Stomach smooth muscle (tissue), 2 donors: ENCODE results near the gene RAD51B.

Source experiments
- H3K27ac ChIP-seq: one replicate; pipeline ENCODE4 v1.7.0; 2013; ENCODE audit warnings: mild to moderate bottlenecking, low read length, inconsistent platforms
- H3K27me3 ChIP-seq, 2 donors: one replicate each; pipeline ENCODE4 v1.7.0; 2013; ENCODE audit warnings: low read length in 2 of 2; ENCODE audit not compliant: insufficient read depth in 2 of 2, control insufficient read depth in 1 of 2
- H3K36me3 ChIP-seq, 2 donors: one replicate each; pipeline ENCODE4 v1.7.0; 2013; ENCODE audit warnings: low read length in 2 of 2; ENCODE audit not compliant: control insufficient read depth in 2 of 2, insufficient read depth in 2 of 2
- H3K4me1 ChIP-seq: one replicate; pipeline ENCODE4 v1.7.0; 2013; ENCODE audit warnings: low read length; ENCODE audit not compliant: control insufficient read depth, insufficient read depth
- H3K4me3 ChIP-seq, 2 donors: one replicate each; pipeline ENCODE4 v1.7.0; 2013; ENCODE audit warnings: low read length in 2 of 2
- H3K9ac ChIP-seq, 2 donors: one replicate each; pipeline ENCODE4 v1.7.0; 2013; ENCODE audit warnings: low read length in 2 of 2, mild to moderate bottlenecking in 1 of 2
- H3K9me3 ChIP-seq, 2 donors: one replicate each; pipeline ENCODE4 v1.7.0; 2013; ENCODE audit warnings: low read length in 2 of 2; ENCODE audit not compliant: control insufficient read depth in 2 of 2
- donor health status: healthy.
- donor health status: Pancreatic carcinoma.

The RAD51B gene

GRCh38 chr14:68518166-68518565 is 698.6 kb downstream of the RAD51B start:
- peak overlapping the region; percentile 71 for H3K27ac ChIP-seq
- no peaks in the 10 kb centered on the region for H3K9me3 ChIP-seq
- no peak overlapping the region for H3K9ac ChIP-seq
- H3K4me3 ChIP-seq, result peak overlapping the region in 1 of 2 donors; percentile 15
- no peaks in the 10 kb centered on the region for H3K36me3 ChIP-seq
- peaks cover 54% of the 10 kb centered on the region for H3K4me1 ChIP-seq
- no peaks in the 10 kb centered on the region for H3K27me3 ChIP-seq

GRCh38 chr14:68518761-68519670 is 699.4 kb downstream of the RAD51B start:
- peaks cover 55% of the 10 kb centered on the region for H3K4me1 ChIP-seq
- H3K9ac ChIP-seq, result no peak overlapping the region
- peak overlapping the region; percentile 21 to 40 for H3K4me3 ChIP-seq
- no peaks in the 10 kb centered on the region for H3K9me3 ChIP-seq
- H3K27me3 ChIP-seq, result no peaks in the 10 kb centered on the region
- H3K27ac ChIP-seq, result peak overlapping the region; percentile 71
- H3K36me3 ChIP-seq, result no peaks in the 10 kb centered on the region

- Histone ChIP-seq H3K4me3 (no peak overlapping the region), H3K4me1 (peaks cover 57% of the 10 kb centered on the region), H3K36me3 (no peaks in the 10 kb centered on the region), H3K27ac (peak overlapping the region; percentile 71), H3K9ac (no peak overlapping the region), H3K27me3 (no peaks in the 10 kb centered on the region), H3K9me3 (no peaks in the 10 kb centered on the region)
Measured at GRCh38 chr14:68519671-68520187, 700.1 kb downstream of the RAD51B start.

DNA sequence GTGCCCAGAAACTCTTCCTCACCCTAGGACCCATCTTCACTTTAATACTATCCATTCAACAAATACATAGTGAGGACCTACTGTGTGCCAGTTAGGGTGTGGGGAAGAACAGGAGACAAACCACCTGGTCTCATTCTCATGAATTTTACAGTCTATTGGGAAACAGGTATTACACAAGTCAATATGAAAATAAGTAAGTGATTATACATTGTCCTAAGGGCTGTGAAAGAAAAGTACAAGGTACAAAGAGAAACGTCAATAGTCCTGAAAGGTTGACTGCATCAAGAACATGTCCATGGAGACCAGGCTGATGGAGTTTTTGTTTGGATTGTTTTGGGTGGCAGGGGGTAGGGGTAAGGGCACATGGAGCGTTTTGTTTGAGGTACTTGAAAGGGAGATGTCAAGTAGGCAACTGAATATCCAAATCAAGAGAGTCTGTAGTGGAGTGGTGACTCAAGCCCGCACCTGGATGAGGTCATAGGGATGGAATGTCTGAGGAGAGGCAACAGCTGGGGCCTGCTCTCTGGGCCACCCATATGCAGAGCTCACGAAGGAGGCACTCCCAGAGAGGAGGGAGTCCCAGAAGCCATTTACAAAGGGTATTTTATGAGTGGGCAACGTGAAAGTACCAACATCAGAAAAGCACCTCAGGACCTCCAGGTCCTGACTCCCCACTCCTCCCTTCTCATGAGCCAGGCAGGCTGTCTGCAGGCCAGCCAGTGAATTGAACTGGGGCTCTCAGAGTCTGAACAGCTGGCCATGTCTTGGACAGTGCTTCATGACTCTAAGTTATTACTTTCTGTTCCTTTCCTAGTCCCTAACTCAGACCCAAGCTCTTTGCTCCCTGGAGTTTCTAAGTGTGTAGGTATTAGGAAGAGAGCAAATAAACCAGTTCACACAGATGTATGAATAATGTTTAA is 701.3 kb downstream of the RAD51B start:
- Histone ChIP-seq H3K4me1 (peaks cover 58% of the 10 kb centered on the region), H3K27ac (peak overlapping the region; percentile 94), H3K36me3 (no peaks in the 10 kb centered on the region), H3K9me3 (no peaks in the 10 kb centered on the region), H3K27me3 (no peaks in the 10 kb centered on the region), H3K9ac (no peak overlapping the region), H3K4me3 (no peak overlapping the region)

DNA sequence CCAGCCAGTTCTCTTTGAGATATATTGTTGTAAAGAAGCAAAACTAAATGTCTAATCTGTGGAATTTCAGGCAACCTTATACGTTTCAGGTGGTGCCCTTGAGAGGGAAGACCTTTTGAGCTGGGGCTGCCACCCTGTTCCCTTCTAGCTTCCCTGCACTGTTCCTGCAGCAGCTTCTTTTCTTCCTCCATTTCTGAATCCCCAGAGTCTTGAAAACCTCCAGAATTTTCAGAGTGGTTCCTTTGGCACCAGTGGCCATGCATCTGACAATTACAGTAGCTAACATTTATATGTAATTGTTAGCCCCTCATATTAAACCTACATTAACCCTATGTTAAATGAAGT is 702.0 kb downstream of the RAD51B start:
- H3K9ac ChIP-seq, result peak overlapping the region in 1 of 2 donors; percentile 25
- no peaks in the 10 kb centered on the region for H3K9me3 ChIP-seq
- no peaks in the 10 kb centered on the region for H3K36me3 ChIP-seq
- H3K4me3 ChIP-seq, result no peak overlapping the region
- peak overlapping the region; percentile 94 for H3K27ac ChIP-seq
- no peaks in the 10 kb centered on the region for H3K27me3 ChIP-seq
- H3K4me1 ChIP-seq, result peaks cover 60% of the 10 kb centered on the region

DNA sequence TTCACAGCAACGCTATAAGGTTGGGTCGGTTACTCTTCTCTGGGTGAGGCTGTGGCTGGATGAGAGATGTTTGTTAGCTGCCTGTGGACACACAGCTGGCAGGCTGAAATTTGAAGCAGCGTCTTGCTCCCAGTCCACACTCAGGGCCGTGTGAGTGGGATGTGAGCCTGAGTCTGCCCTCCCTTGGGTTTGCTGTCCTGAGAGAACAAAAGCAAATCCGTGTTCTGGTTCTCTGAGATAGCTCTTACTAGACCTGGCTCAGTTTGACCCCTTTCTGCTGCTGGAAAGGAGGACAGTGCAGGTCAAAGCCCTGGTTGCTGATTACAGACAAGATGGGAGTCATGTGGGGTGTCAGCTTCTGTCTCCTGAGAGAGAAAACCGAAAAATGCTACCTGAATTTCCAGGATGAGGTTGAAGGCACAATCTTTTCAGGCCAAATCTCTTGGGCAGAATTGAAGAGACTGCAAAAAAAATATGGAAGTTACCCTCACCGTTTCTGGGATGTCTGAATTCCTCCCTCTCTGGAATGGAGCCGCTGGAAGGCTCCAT is 702.5 kb downstream of the RAD51B start:
- Histone ChIP-seq H3K27ac (peak overlapping the region; percentile 94), H3K4me1 (peaks cover 65% of the 10 kb centered on the region), H3K9me3 (no peaks in the 10 kb centered on the region), H3K36me3 (no peaks in the 10 kb centered on the region), H3K9ac (peak overlapping the region; percentile 25 to 66), H3K4me3 (no peak overlapping the region), H3K27me3 (no peaks in the 10 kb centered on the region)

DNA sequence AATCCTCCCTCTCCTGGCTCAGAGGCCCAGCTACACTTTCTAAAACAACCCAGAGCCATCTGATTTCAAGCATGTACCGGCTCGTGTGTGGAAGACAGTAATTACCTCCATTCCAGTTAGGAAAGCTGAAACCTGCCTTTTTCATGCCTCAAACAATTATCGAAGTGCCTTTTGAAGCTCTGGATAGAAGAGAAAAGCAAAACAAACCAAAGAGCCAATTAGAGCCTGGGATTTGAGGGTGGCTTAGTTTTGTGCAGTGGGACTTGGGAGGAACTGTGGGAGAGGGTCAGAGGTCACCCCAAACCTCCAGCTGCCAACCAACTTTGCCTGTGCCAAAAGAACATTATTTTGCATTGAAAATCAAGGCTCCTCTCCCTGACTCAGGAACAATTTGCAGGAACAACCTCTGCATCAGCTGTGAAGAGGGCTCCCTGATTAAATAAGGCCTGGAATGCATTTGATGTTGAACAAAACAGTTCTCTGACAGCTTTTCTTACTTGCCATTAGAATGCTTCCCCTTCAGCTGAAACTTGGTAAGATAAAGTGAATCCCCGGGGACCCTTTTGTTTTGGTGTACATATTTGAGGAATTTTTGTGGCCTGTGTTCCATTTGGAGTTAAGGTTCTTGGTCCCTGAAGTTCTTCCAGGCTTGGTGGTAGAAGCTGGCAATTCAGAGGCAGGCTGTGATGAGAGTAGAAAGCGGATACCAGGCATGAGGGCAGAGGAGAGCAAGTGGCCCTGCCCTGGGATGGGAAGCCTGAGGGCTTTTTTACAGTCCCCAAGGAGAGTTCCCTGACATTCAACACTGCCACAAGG is 703.1 kb downstream of the RAD51B start:
- H3K27me3 ChIP-seq, result no peaks in the 10 kb centered on the region
- peak overlapping the region; percentile 94 for H3K27ac ChIP-seq
- no peaks in the 10 kb centered on the region for H3K36me3 ChIP-seq
- no peaks in the 10 kb centered on the region for H3K9me3 ChIP-seq
- H3K9ac ChIP-seq, result peak overlapping the region; percentile 25 to 51
- peaks cover 68% of the 10 kb centered on the region for H3K4me1 ChIP-seq
- H3K4me3 ChIP-seq, result peak overlapping the region in 1 of 2 donors; percentile 8

GRCh38 chr14:68523326-68523610 is 703.7 kb downstream of the RAD51B start:
- Histone ChIP-seq H3K4me1 (peaks cover 63% of the 10 kb centered on the region), H3K27ac (peak overlapping the region; percentile 94), H3K9ac (peak overlapping the region; percentile 25 to 51), H3K27me3 (no peaks in the 10 kb centered on the region), H3K36me3 (no peaks in the 10 kb centered on the region), H3K4me3 (no peak overlapping the region), H3K9me3 (no peaks in the 10 kb centered on the region)

GRCh38 chr14:68523989-68524725 is 704.6 kb downstream of the RAD51B start:
- H3K36me3 ChIP-seq, result no peaks in the 10 kb centered on the region
- H3K27ac ChIP-seq, result peak overlapping the region; percentile 94
- peak overlapping the region in 1 of 2 donors; percentile 36 for H3K9ac ChIP-seq
- H3K9me3 ChIP-seq, result no peaks in the 10 kb centered on the region
- no peaks in the 10 kb centered on the region for H3K27me3 ChIP-seq
- H3K4me1 ChIP-seq, result peaks cover 54% of the 10 kb centered on the region
- H3K4me3 ChIP-seq, result no peak overlapping the region
